Esophagus squamous epithelium (tissue), 5 donors: ENCODE results near the gene RBBP8. TPM values are rescaled to one million over a fixed set of nuclear protein-coding genes. Genes with fewer than 3 reads are reported as not detected.

Experiments
- DNase-seq: peaks from one replicate; lab custom pipeline; 2025; lab: John Stamatoyannopoulos, UW
- H3K27ac ChIP-seq, 4 donors: fragments of 200-600 bp; sonication (generic); one replicate each; pipeline ENCODE4 v1.5.1; 2016 to 2019; ENCODE audit warnings: mild to moderate bottlenecking in 1 of 4
- H3K27me3 ChIP-seq, 4 donors: fragments of 200-600 bp; sonication (generic); 1 replicate in 3 of 4; 2 replicates in 1 of 4; pipeline versions ENCODE4 v1.5.1 to v1.6.0; 2017 to 2021; ENCODE audit warnings: antibody characterized with exemption in 1 of 4
- H3K36me3 ChIP-seq, 3 donors: fragments of 200-600 bp; sonication (generic); one replicate each; pipeline ENCODE4 v1.5.1; 2016 to 2019
- H3K4me1 ChIP-seq, 3 donors: fragments of 200-600 bp; sonication (generic); one replicate each; pipeline ENCODE4 v1.5.1; 2017 to 2019
- H3K4me3 ChIP-seq, 4 donors: fragments of 200-600 bp; sonication (generic); 1 replicate in 3 of 4; 2 replicates in 1 of 4; pipeline ENCODE4 v1.5.1; 2016 to 2019; ENCODE audit warnings: mild to moderate bottlenecking in 2 of 4, moderate library complexity in 1 of 4
- H3K9me3 ChIP-seq, 3 donors: fragments of 200-600 bp; sonication (generic); one replicate each; pipeline ENCODE4 v1.5.1; 2016 to 2019
- CTCF ChIP-seq, 6 experiments: fragments of 450-650 bp in 4 of 6; fragments of 200-600 bp in 2 of 6; sonication (generic) in 2 of 6; IDR thresholded peaks; one replicate each; pipeline ENCODE4 v1.5.1; 2016 to 2019; ENCODE audit warnings: antibody characterized with exemption in 6 of 6, mild to moderate bottlenecking in 4 of 6, moderate library complexity in 4 of 6
- POLR2A ChIP-seq, 4 donors: fragments of 450-650 bp; IDR thresholded peaks; one replicate each; pipeline ENCODE4 v1.6.1; 2017; ENCODE audit warnings: antibody characterized with exemption in 4 of 4, mild to moderate bottlenecking in 4 of 4, moderate library complexity in 3 of 4
- WGBS, 2 donors: methylation state at CpG; one replicate each; pipeline ENCODE4 v1.1.5; 2018; 5-methylcytosine and 5-hydroxymethylcytosine counted together
- intact Hi-C: fragments of 100-400 bp; cut with DNase I; formaldehyde crosslinking; loops from one replicate; pipeline ENCODE4 v1.15.0; 2022
- total RNA-seq, 4 donors: library from RNA; depleted of rRNA; stranded (reverse); fragments of >200 nt; gene quantifications; one replicate each; pipeline ENCODE4 v1.1.0, GENCODE V29; 2016
- donor health status: DM: yes; HTN: yes; CAD: no.

RBBP8 gene
- total RNA-seq, 4 donors from 2014 or later = 22.3 to 69.8 (median 53.2) TPM

- no peaks in the 10 kb centered on the region for H3K4me1 ChIP-seq
- 65 to 66% methylated on average over 7 of the region's 7 CpGs for WGBS, 2 donors
- TF ChIP-seq POLR2A (IDR thresholded peaks at IDR 0.05) (no peak), CTCF (IDR thresholded peaks at IDR 0.05) (no peak)
- H3K27me3 ChIP-seq = no peaks in the 10 kb centered on the region
- intact Hi-C loops = no loop called here
- DNase-seq = no peak
- H3K36me3 ChIP-seq = no peaks in the 10 kb centered on the region
- no peaks in the 10 kb centered on the region for H3K9me3 ChIP-seq
- no peak overlapping the region for H3K27ac ChIP-seq
- no peak overlapping the region for H3K4me3 ChIP-seq
Observed at GRCh38 chr18:23066060-23066459, 132.9 kb downstream of the RBBP8 start.

GRCh38 chr18:23066504-23067039, 133.4 kb downstream of the RBBP8 start:
- no peak overlapping the region for H3K27ac ChIP-seq

GRCh38 chr18:23067236-23067635, 134.1 kb downstream of the RBBP8 start:
- no peak for TF ChIP-seq POLR2A (IDR thresholded peaks at IDR 0.05)
- TF ChIP-seq CTCF (IDR thresholded peaks at IDR 0.05) = no peak
- 43 to 45% methylated on average over 4 of the region's 4 CpGs for WGBS, 2 donors
- peaks cover 0 to 4% (median 0%) of the 10 kb centered on the region in 3 donors for H3K4me1 ChIP-seq
- DNase-seq = no peak
- no peak overlapping the region for H3K27ac ChIP-seq
- H3K4me3 ChIP-seq = no peak overlapping the region
- H3K9me3 ChIP-seq = no peaks in the 10 kb centered on the region
- intact Hi-C loops = no loop called here
- no peaks in the 10 kb centered on the region for H3K27me3 ChIP-seq
- no peaks in the 10 kb centered on the region for H3K36me3 ChIP-seq

More at GRCh38 chr18:23066504-23067039, 133.4 kb downstream of the RBBP8 start:
- Histone ChIP-seq H3K27me3 (no peaks in the 10 kb centered on the region), H3K9me3 (no peaks in the 10 kb centered on the region), H3K4me3 (no peak overlapping the region), H3K36me3 (no peaks in the 10 kb centered on the region), H3K4me1 (peaks cover 0 to under 1% (median 0%) of the 10 kb centered on the region in 3 donors)
- DNase-seq = no peak
- intact Hi-C loops = no loop called here
- WGBS, 2 donors = 88 to 92% methylated on average over 4 to 5 of the region's 5 CpGs
- TF ChIP-seq CTCF (IDR thresholded peaks at IDR 0.05) (no peak), POLR2A (IDR thresholded peaks at IDR 0.05) (no peak)

- H3K4me1 ChIP-seq = peaks cover 0 to 4% (median 0%) of the 10 kb centered on the region in 3 donors
- H3K36me3 ChIP-seq = no peaks in the 10 kb centered on the region
- H3K27me3 ChIP-seq = no peaks in the 10 kb centered on the region
- no peak overlapping the region for H3K27ac ChIP-seq
- no peak overlapping the region for H3K4me3 ChIP-seq
- DNase-seq = no peak
- WGBS, 2 donors = 88 to 90% methylated on average over 4 of the region's 4 CpGs
- TF ChIP-seq CTCF (IDR thresholded peaks at IDR 0.05) (no peak), POLR2A (IDR thresholded peaks at IDR 0.05) (no peak)
- no peaks in the 10 kb centered on the region for H3K9me3 ChIP-seq
- intact Hi-C loops = no loop called here
Observed at GRCh38 chr18:23068011-23068410, 134.9 kb downstream of the RBBP8 start.

GRCh38 chr18:23068570-23069310, 135.6 kb downstream of the RBBP8 start:
- TF ChIP-seq POLR2A (IDR thresholded peaks at IDR 0.05) = no peak
- no peak for TF ChIP-seq CTCF (IDR thresholded peaks at IDR 0.05)
- H3K27ac ChIP-seq = no peak overlapping the region

More at GRCh38 chr18:23068570-23069310, 135.6 kb downstream of the RBBP8 start:
- H3K36me3 ChIP-seq = no peaks in the 10 kb centered on the region
- no peak for DNase-seq
- intact Hi-C loops = no loop called here
- H3K4me1 ChIP-seq = peaks cover 0 to 4% (median 0%) of the 10 kb centered on the region in 3 donors
- no peak overlapping the region for H3K4me3 ChIP-seq
- no peaks in the 10 kb centered on the region for H3K9me3 ChIP-seq
- no peaks in the 10 kb centered on the region for H3K27me3 ChIP-seq
- WGBS, 2 donors = 62 to 78% methylated on average over 7 of the region's 7 CpGs
